ENCODE data around the gene TLL2. TPM values are rescaled to one million over a fixed set of nuclear protein-coding genes. Genes with fewer than 3 reads are reported as not detected.

TLL2 gene
- total RNA-seq, 2 experiments from 2014 or later, result 0.13 TPM; not detected in 1

- ATAC-seq (peak; percentile 89), DNase-seq (peak; percentile 84)
- no peaks in the 10 kb centered on the region for H3K36me3 Mint-ChIP-seq (ENCODE audit: low read depth)
- H3K27me3 Mint-ChIP-seq (ENCODE audit: low read depth), result peaks cover 7% of the 10 kb centered on the region
- no peak overlapping the region for H3K27ac Mint-ChIP-seq
- peak overlapping the region; percentile 61 for H3K4me3 Mint-ChIP-seq
- POLR2A ChIA-PET, result no interaction called here
- no peaks in the 10 kb centered on the region for H3K9me3 Mint-ChIP-seq (ENCODE audit: insufficient read depth)
- CTCF ChIA-PET, result interaction anchor here (0.6 to 3.5 kb wide), 33 partner anchors 9 to 617 kb away, joined by 3 to 26 read pairs (median 3); partner anchors contain the start of genes DNTT, OPALIN and TLL2
- peaks cover 11% of the 10 kb centered on the region for H3K4me1 Mint-ChIP-seq (ENCODE audit: low read depth)
Measured at GRCh38 chr10:96374985-96375830, 138.5 kb downstream of the TLL2 start.

- H3K9me3 Mint-ChIP-seq (ENCODE audit: insufficient read depth), result no peaks in the 10 kb centered on the region
- DNase-seq (no peak), ATAC-seq (no peak)
- ChIA-PET POLR2A (no interaction called here), CTCF (interaction anchor here (0.6 to 3.5 kb wide), 28 partner anchors 9 to 617 kb away, joined by 3 to 26 read pairs (median 3); partner anchors contain the start of genes DNTT, OPALIN and TLL2)
- H3K4me1 Mint-ChIP-seq (ENCODE audit: low read depth), result peaks cover 11% of the 10 kb centered on the region
- no peak overlapping the region for H3K27ac Mint-ChIP-seq
- no peaks in the 10 kb centered on the region for H3K36me3 Mint-ChIP-seq (ENCODE audit: low read depth)
- peaks cover 7% of the 10 kb centered on the region for H3K27me3 Mint-ChIP-seq (ENCODE audit: low read depth)
- H3K4me3 Mint-ChIP-seq, result no peak overlapping the region
Measured at GRCh38 chr10:96374639-96374984, 139.1 kb downstream of the TLL2 start.

- no peak for ATAC-seq
- H3K4me1 Mint-ChIP-seq (ENCODE audit: low read depth), result peaks cover 11% of the 10 kb centered on the region
- peaks cover 7% of the 10 kb centered on the region for H3K27me3 Mint-ChIP-seq (ENCODE audit: low read depth)
- peak overlapping the region; percentile 24 for H3K4me3 Mint-ChIP-seq
- H3K36me3 Mint-ChIP-seq (ENCODE audit: low read depth), result no peaks in the 10 kb centered on the region
- H3K27ac Mint-ChIP-seq, result no peak overlapping the region
- no peak for DNase-seq
- POLR2A ChIA-PET, result no interaction called here
- CTCF ChIA-PET, result interaction anchor here (0.8 to 3.5 kb wide), 7 partner anchors 12 to 144 kb away, joined by 3 to 16 read pairs (median 7); partner anchors contain the start of gene TLL2
- H3K9me3 Mint-ChIP-seq (ENCODE audit: insufficient read depth), result no peaks in the 10 kb centered on the region
Measured at GRCh38 chr10:96374004-96374403, 139.7 kb downstream of the TLL2 start.

GRCh38 chr10:96371356-96371755 lies 142.4 kb downstream of the TLL2 start:
- no peaks in the 10 kb centered on the region for H3K9me3 Mint-ChIP-seq (ENCODE audit: insufficient read depth)
- no peak for ATAC-seq
- no peak overlapping the region for H3K27ac Mint-ChIP-seq
- H3K36me3 Mint-ChIP-seq (ENCODE audit: low read depth), result no peaks in the 10 kb centered on the region
- no peak for DNase-seq
- peaks cover 9% of the 10 kb centered on the region for H3K27me3 Mint-ChIP-seq (ENCODE audit: low read depth)
- H3K4me1 Mint-ChIP-seq (ENCODE audit: low read depth), result peaks cover 11% of the 10 kb centered on the region
- ChIA-PET CTCF (interaction anchor here (0.7 to 2.2 kb wide), 16 partner anchors 10 to 678 kb away, joined by 3 to 12 read pairs (median 4); partner anchors contain the start of genes OPALIN, TCTN3 and TLL2), POLR2A (no interaction called here)
- no peak overlapping the region for H3K4me3 Mint-ChIP-seq

GRCh38 chr10:96370584-96371157 lies 143.1 kb downstream of the TLL2 start:
- Mint-ChIP-seq H3K4me3 (no peak overlapping the region), H3K4me1 (ENCODE audit: low read depth) (peaks cover 11% of the 10 kb centered on the region), H3K27me3 (ENCODE audit: low read depth) (peaks cover 9% of the 10 kb centered on the region), H3K9me3 (ENCODE audit: insufficient read depth) (no peaks in the 10 kb centered on the region), H3K27ac (no peak overlapping the region), H3K36me3 (ENCODE audit: low read depth) (no peaks in the 10 kb centered on the region)
- ATAC-seq (no peak), DNase-seq (peak; percentile 67)
- CTCF ChIA-PET, result interaction anchor here (0.6 to 2.2 kb wide), 28 partner anchors 9 to 677 kb away, joined by 3 to 12 read pairs (median 3); partner anchors contain the start of genes OPALIN, TCTN3 and TLL2
- POLR2A ChIA-PET, result no interaction called here

GRCh38 chr10:96369890-96370583 lies 143.7 kb downstream of the TLL2 start:
- Mint-ChIP-seq H3K4me1 (ENCODE audit: low read depth) (peaks cover 4% of the 10 kb centered on the region), H3K36me3 (ENCODE audit: low read depth) (no peaks in the 10 kb centered on the region), H3K27ac (no peak overlapping the region), H3K27me3 (ENCODE audit: low read depth) (peaks cover 9% of the 10 kb centered on the region), H3K9me3 (ENCODE audit: insufficient read depth) (no peaks in the 10 kb centered on the region), H3K4me3 (no peak overlapping the region)
- ATAC-seq (no peak), DNase-seq (no peak)
- ChIA-PET CTCF (interaction anchor here (0.6 to 2.2 kb wide), 21 partner anchors 8 to 315 kb away, joined by 3 to 12 read pairs (median 3); partner anchors contain the start of genes OPALIN and TLL2), POLR2A (no interaction called here)

GRCh38 chr10:96368971-96369370 lies 144.8 kb downstream of the TLL2 start:
- Mint-ChIP-seq H3K9me3 (ENCODE audit: insufficient read depth) (no peaks in the 10 kb centered on the region), H3K27ac (no peak overlapping the region), H3K27me3 (ENCODE audit: low read depth) (peaks cover 6% of the 10 kb centered on the region), H3K4me1 (ENCODE audit: low read depth) (no peaks in the 10 kb centered on the region), H3K36me3 (ENCODE audit: low read depth) (no peaks in the 10 kb centered on the region), H3K4me3 (no peak overlapping the region)
- ChIA-PET CTCF (no interaction called here), POLR2A (no interaction called here)
- ATAC-seq (no peak), DNase-seq (no peak)

- Mint-ChIP-seq H3K27me3 (ENCODE audit: low read depth) (peaks cover 3% of the 10 kb centered on the region), H3K27ac (no peak overlapping the region), H3K4me3 (no peak overlapping the region), H3K9me3 (ENCODE audit: insufficient read depth) (no peaks in the 10 kb centered on the region), H3K36me3 (ENCODE audit: low read depth) (no peaks in the 10 kb centered on the region), H3K4me1 (ENCODE audit: low read depth) (no peaks in the 10 kb centered on the region)
- DNase-seq (no peak), ATAC-seq (no peak)
- CTCF ChIA-PET, result interaction anchor here (3.0 kb wide), 1 partner anchor 8 kb away, joined by 26 read pairs; no protein-coding TSS in a partner anchor
- POLR2A ChIA-PET, result no interaction called here
Measured at GRCh38 chr10:96367470-96367869, 146.3 kb downstream of the TLL2 start.

- no peak overlapping the region for H3K27ac Mint-ChIP-seq
- H3K9me3 Mint-ChIP-seq (ENCODE audit: insufficient read depth), result no peaks in the 10 kb centered on the region
- DNase-seq (no peak), ATAC-seq (no peak)
- no peak overlapping the region for H3K4me3 Mint-ChIP-seq
- ChIA-PET CTCF (interaction anchor here (1.0 to 3.0 kb wide), 2 partner anchors 9 to 350 kb away, joined by 3 to 26 read pairs; no protein-coding TSS in a partner anchor), POLR2A (no interaction called here)
- no peaks in the 10 kb centered on the region for H3K4me1 Mint-ChIP-seq (ENCODE audit: low read depth)
- peaks cover 3% of the 10 kb centered on the region for H3K27me3 Mint-ChIP-seq (ENCODE audit: low read depth)
- no peaks in the 10 kb centered on the region for H3K36me3 Mint-ChIP-seq (ENCODE audit: low read depth)
Measured at GRCh38 chr10:96366508-96366907, 147.2 kb downstream of the TLL2 start.

- Mint-ChIP-seq H3K4me3 (no peak overlapping the region), H3K9me3 (ENCODE audit: insufficient read depth) (no peaks in the 10 kb centered on the region), H3K27me3 (ENCODE audit: low read depth) (peaks cover 3% of the 10 kb centered on the region), H3K36me3 (ENCODE audit: low read depth) (no peaks in the 10 kb centered on the region), H3K4me1 (ENCODE audit: low read depth) (no peaks in the 10 kb centered on the region), H3K27ac (no peak overlapping the region)
- no peak for DNase-seq
- ChIA-PET CTCF (interaction anchor here (1.5 to 3.0 kb wide), 2 partner anchors 10 to 48 kb away, joined by 4 to 26 read pairs; no protein-coding TSS in a partner anchor), POLR2A (no interaction called here)
- ATAC-seq, result no peak
Measured at GRCh38 chr10:96365571-96365970, 148.2 kb downstream of the TLL2 start.

- ATAC-seq (no peak), DNase-seq (no peak)
- H3K4me1 Mint-ChIP-seq (ENCODE audit: low read depth), result no peaks in the 10 kb centered on the region
- no peak overlapping the region for H3K4me3 Mint-ChIP-seq
- no peaks in the 10 kb centered on the region for H3K36me3 Mint-ChIP-seq (ENCODE audit: low read depth)
- CTCF ChIA-PET, result interaction anchor here (1.7 to 2.5 kb wide), 2 partner anchors 10 to 14 kb away, joined by 9 to 11 read pairs; no protein-coding TSS in a partner anchor
- H3K27ac Mint-ChIP-seq, result no peak overlapping the region
- POLR2A ChIA-PET, result no interaction called here
- H3K9me3 Mint-ChIP-seq (ENCODE audit: insufficient read depth), result no peaks in the 10 kb centered on the region
- peaks cover 3% of the 10 kb centered on the region for H3K27me3 Mint-ChIP-seq (ENCODE audit: low read depth)
Measured at GRCh38 chr10:96360766-96361165, 153.0 kb downstream of the TLL2 start.
